Measurements from ENCODE around the gene CSH1. TPM values are rescaled to one million over a fixed set of nuclear protein-coding genes. Genes with fewer than 3 reads are reported as not detected.

Gene CSH1
- total and polyA plus RNA-seq, 2 donors (not counting 3 experiments of a cell fraction or from before 2014, with no cell fraction given) = not detected

DNA sequence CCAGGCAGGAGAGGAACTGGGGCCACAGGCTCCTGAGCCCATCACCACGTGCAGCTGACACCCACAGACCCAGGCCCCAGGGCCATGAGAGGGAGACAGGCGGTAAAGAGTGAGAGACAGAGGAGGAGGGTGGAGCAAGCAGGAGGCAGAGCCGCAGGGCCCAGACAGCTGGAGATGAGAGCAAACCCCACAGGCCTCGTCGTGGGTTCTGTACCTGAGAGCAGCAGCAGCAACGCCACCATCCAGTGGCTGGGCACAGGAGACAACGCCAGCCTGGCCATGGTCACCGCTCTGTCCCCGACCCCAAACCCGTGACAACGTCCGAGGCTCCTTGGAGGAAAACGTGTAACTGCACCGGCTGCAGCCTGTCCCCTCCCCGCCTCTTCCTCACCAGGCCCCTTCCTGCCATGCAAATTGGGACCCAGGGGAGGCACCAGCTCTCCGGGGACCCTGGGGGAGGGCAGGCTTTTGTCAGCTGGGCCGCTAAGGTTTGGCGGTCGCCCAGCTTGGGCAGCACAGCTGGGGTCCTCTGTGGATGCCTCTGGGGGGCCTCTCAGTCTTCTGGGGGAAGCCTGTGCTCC, 35.7 kb upstream of the CSH1 start, which contains the start of gene CD79B:
TSS of gene CD79B (minus strand) at position 351 of the 581 bp plus-strand sequence. CDS start at position 281, 70 bp downstream.
- Histone ChIP-seq H3K4me3 (replicated peaks in 1 of 3; ENCODE audit: insufficient read depth in 1 of 3, low read depth in 1 of 3, low read length in 3 of 3) (no peak within 1 kb of the TSS), H3K27me3 (ENCODE audit: control insufficient read depth in 2 of 2, insufficient read depth in 2 of 2, low read length in 2 of 2) (no peaks in the 10 kb centered on the region), H3K9ac (replicated peaks; ENCODE audit: extremely low read depth, insufficient read depth, low read length) (no peak within 1 kb of the TSS), H3K27ac (ENCODE audit: insufficient read depth, low read depth, low read length) (no peak within 1 kb of the TSS), H3K4me1 (ENCODE audit: control insufficient read depth, extremely low read depth, insufficient read depth, low read length) (peaks cover 4% of the 10 kb centered on the region), H4K20me1 (replicated peaks; ENCODE audit: control insufficient read depth, extremely low read depth, insufficient read depth, low read length) (no peaks in the 10 kb centered on the region), H3K36me3 (ENCODE audit: control insufficient read depth in 2 of 2, extremely low read depth in 1 of 2, insufficient read depth in 2 of 2, low read length in 2 of 2) (no peaks in the 10 kb centered on the region), H2AFZ (ENCODE audit: low read depth, low read length) (peak within 1 kb of the TSS; percentile 34), H3K4me2 (ENCODE audit: insufficient read depth, low read length) (no peak within 1 kb of the TSS), H3K9me1 (replicated peaks; ENCODE audit: control insufficient read depth, extremely low read depth, insufficient read depth, low read length) (no peaks in the 10 kb centered on the region), H3K79me2 (ENCODE audit: control insufficient read depth, insufficient read depth, low read length) (no peaks in the 10 kb centered on the region), H3K9me3 (replicated peaks; ENCODE audit: control insufficient read depth, insufficient read depth, low read length) (no peaks in the 10 kb centered on the region)
- dilution Hi-C loops (cut with MboI; ENCODE audit: extremely low pct_ligation_motif_present, low sequenced_read_pairs) = no loop called here
- BruUV-seq (replicated peaks) = no TSS peak
- FAIRE-seq (no peak), DNase-seq (ENCODE audit: low read depth, low spot score) (no peak)
- intact Hi-C loops (cut with micrococcal nuclease) = no loop called here
- ChIA-PET POLR2A (no interaction called here), CTCF (interaction anchor here (0.6 to 3.4 kb wide), 3 partner anchors 13 to 59 kb away, joined by 3 to 22 read pairs (median 4); no protein-coding TSS in a partner anchor)
- TF ChIP-seq POLR2AphosphoS5 (IDR thresholded peaks at IDR 0.05; ENCODE audit: insufficient read depth, low read depth, low read length) = no peak
- TF ChIP-seq POLR2A (IDR thresholded peaks at IDR 0.05; ENCODE audit: low read depth, low read length) = no peak
- no peak for TF ChIP-seq MYC (IDR thresholded peaks at IDR 0.05; ENCODE audit: low read depth, low read length)
- TF ChIP-seq, protein P1, sequence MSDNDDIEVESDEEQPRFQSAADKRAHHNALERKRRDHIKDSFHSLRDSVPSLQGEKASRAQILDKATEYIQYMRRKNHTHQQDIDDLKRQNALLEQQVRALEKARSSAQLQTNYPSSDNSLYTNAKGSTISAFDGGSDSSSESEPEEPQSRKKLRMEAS (IDR thresholded peaks at IDR 0.05; ENCODE audit: insufficient read depth, insufficient read length) = no peak
- TF ChIP-seq GATA2 (IDR thresholded peaks at IDR 0.05; ENCODE audit: insufficient read depth, insufficient read length, low read depth, low read length) = no peak
- TF ChIP-seq EZH2 (IDR thresholded peaks at IDR 0.05; ENCODE audit: borderline replicate concordance, low read depth, low read length, severe bottlenecking) = no peak
- no peak for TF ChIP-seq JUN (IDR thresholded peaks at IDR 0.05; ENCODE audit: borderline replicate concordance, insufficient read depth, insufficient read length, low read depth)
- TF ChIP-seq, protein P2, sequence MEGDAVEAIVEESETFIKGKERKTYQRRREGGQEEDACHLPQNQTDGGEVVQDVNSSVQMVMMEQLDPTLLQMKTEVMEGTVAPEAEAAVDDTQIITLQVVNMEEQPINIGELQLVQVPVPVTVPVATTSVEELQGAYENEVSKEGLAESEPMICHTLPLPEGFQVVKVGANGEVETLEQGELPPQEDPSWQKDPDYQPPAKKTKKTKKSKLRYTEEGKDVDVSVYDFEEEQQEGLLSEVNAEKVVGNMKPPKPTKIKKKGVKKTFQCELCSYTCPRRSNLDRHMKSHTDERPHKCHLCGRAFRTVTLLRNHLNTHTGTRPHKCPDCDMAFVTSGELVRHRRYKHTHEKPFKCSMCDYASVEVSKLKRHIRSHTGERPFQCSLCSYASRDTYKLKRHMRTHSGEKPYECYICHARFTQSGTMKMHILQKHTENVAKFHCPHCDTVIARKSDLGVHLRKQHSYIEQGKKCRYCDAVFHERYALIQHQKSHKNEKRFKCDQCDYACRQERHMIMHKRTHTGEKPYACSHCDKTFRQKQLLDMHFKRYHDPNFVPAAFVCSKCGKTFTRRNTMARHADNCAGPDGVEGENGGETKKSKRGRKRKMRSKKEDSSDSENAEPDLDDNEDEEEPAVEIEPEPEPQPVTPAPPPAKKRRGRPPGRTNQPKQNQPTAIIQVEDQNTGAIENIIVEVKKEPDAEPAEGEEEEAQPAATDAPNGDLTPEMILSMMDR (IDR thresholded peaks at IDR 0.05; ENCODE audit: extremely low read depth in 1 of 2, insufficient read depth in 1 of 2, low read depth in 1 of 2, low read length in 2 of 2) = no peak
- no peak for TF ChIP-seq FOS (IDR thresholded peaks at IDR 0.05; ENCODE audit: borderline replicate concordance, insufficient read depth, low read length)
